Gastroesophageal sphincter (tissue), 4 donors: ENCODE measurements around the gene MOB3A. TPM values are rescaled to one million over a fixed set of nuclear protein-coding genes. Genes with fewer than 3 reads are reported as not detected.

Source experiments
- ATAC-seq: fragments of 150-250 bp; one replicate; pipeline ENCODE4 v1.9.1; 2016; ENCODE audit warnings: mild to moderate bottlenecking, moderate library complexity
- H3K27ac ChIP-seq, 4 donors: fragments of 200-600 bp; sonication (generic) in 3 of 4; 1 replicate in 3 of 4; 2 replicates in 1 of 4; pipeline ENCODE4 v1.5.1; 2016 to 2019
- H3K27me3 ChIP-seq: fragments of 200-600 bp; sonication (generic); one replicate; pipeline ENCODE4 v1.5.1; 2019
- H3K36me3 ChIP-seq, 2 donors: fragments of 200-600 bp; sonication (generic); one replicate each; pipeline ENCODE4 v1.5.1; 2019; ENCODE audit warnings: control low read depth in 1 of 2
- H3K4me1 ChIP-seq, 3 donors: fragments of 200-600 bp; sonication (generic); 1 replicate in 2 of 3; 2 replicates in 1 of 3; pipeline ENCODE4 v1.5.1; 2016 to 2019; ENCODE audit warnings: control low read depth in 2 of 3
- H3K4me3 ChIP-seq, 2 donors: fragments of 200-600 bp; sonication (generic); one replicate each; pipeline ENCODE4 v1.5.1; 2019; ENCODE audit warnings: mild to moderate bottlenecking in 1 of 2, moderate library complexity in 1 of 2
- H3K9me3 ChIP-seq, 3 donors: fragments of 200-600 bp; sonication (generic); one replicate each; pipeline ENCODE4 v1.5.1; 2017 to 2019; ENCODE audit warnings: control low read depth in 2 of 3
- EP300 ChIP-seq: sonication (generic); formaldehyde crosslinking; IDR thresholded peaks from one replicate; pipeline ENCODE4 v1.6.1; 2017; ENCODE audit warnings: antibody characterized with exemption, mild to moderate bottlenecking
- POLR2A ChIP-seq, 2 donors: fragments of 450-650 bp; IDR thresholded peaks; one replicate each; pipeline ENCODE4 v1.6.1; 2017; ENCODE audit warnings: antibody characterized with exemption in 2 of 2, mild to moderate bottlenecking in 2 of 2, moderate library complexity in 1 of 2
- POLR2AphosphoS5 ChIP-seq: sonication (generic); formaldehyde crosslinking; IDR thresholded peaks from one replicate; pipeline ENCODE4 v1.6.1; 2017; ENCODE audit warnings: antibody characterized with exemption
- WGBS, 2 donors: methylation state at CpG; one replicate each; pipeline ENCODE4 v1.1.5; 2018; ENCODE audit warnings: low coverage in 1 of 2; 5-methylcytosine and 5-hydroxymethylcytosine counted together
- total RNA-seq, 4 donors: library from RNA; depleted of rRNA; stranded (reverse); fragments of >200 nt; gene quantifications; one replicate each; pipeline ENCODE4 v1.1.0, GENCODE V29; 2016
- TF ChIP-seq, protein P1 (sequence below), 4 experiments: fragments of 200-600 bp in 2 of 4; fragments of 450-650 bp in 2 of 4; sonication (generic) in 1 of 4; IDR thresholded peaks; one replicate each; pipeline ENCODE4 v1.5.1; 2017 to 2019; ENCODE audit warnings: antibody characterized with exemption in 4 of 4, mild to moderate bottlenecking in 2 of 4, moderate library complexity in 2 of 4

The MOB3A gene
- total RNA-seq, 4 donors from 2014 or later, result 29.0 to 69.9 (median 38.6) TPM

DNA sequence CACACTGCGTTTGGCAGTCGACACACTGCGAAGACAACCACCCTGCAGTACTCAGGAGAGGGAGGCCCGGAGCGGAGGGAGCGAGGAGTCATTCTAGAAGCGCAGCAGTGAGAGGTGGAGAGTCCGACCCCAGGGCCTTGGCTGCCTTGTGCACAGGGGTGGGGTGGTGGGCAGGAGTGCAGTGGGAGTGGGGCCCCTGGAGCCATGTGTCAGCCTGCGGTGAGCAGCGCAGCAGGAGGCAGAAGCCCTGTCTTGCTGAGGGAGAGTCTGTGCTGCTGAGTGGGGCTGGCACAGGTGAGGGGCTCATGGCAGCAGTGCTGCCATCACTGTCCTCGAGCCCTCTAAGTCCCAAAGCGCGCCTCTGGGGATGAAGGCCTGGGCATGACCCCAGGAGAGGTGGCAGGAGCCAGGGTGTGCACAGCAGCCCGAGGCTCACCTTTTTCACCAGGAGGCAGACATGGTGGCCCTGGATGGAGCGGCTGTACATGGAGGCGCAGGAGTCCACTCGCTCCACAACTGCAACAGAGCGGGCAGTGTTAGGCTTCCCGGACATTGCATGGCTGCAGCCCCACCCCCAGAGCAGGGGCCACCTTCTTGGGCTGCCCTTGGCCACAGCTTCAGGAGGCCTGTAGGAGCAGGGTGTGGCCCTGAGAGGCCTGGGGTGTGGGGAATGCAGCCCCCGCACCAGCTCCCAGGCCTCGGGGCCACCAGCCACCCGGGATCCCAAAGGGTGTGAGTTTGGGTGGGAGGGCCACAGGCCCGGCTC is 12.3 kb upstream of the MOB3A start:
- Histone ChIP-seq H3K27ac (no peak overlapping the region), H3K4me3 (no peak overlapping the region), H3K36me3 (peaks cover 0 to 90% of the 10 kb centered on the region in 2 donors), H3K4me1 (no peaks in the 10 kb centered on the region), H3K9me3 (peaks cover 0 to 10% (median 0%) of the 10 kb centered on the region in 3 donors), H3K27me3 (no peaks in the 10 kb centered on the region)
- ATAC-seq, result no peak
- no peak for TF ChIP-seq POLR2AphosphoS5
- TF ChIP-seq EP300, result no peak
- TF ChIP-seq, protein P1, sequence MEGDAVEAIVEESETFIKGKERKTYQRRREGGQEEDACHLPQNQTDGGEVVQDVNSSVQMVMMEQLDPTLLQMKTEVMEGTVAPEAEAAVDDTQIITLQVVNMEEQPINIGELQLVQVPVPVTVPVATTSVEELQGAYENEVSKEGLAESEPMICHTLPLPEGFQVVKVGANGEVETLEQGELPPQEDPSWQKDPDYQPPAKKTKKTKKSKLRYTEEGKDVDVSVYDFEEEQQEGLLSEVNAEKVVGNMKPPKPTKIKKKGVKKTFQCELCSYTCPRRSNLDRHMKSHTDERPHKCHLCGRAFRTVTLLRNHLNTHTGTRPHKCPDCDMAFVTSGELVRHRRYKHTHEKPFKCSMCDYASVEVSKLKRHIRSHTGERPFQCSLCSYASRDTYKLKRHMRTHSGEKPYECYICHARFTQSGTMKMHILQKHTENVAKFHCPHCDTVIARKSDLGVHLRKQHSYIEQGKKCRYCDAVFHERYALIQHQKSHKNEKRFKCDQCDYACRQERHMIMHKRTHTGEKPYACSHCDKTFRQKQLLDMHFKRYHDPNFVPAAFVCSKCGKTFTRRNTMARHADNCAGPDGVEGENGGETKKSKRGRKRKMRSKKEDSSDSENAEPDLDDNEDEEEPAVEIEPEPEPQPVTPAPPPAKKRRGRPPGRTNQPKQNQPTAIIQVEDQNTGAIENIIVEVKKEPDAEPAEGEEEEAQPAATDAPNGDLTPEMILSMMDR (IDR thresholded peaks at IDR 0.05), result no peak
- TF ChIP-seq POLR2A (IDR thresholded peaks at IDR 0.05), result no peak
- WGBS, 2 donors, result 87 to 92% methylated on average over 4 to 12 of the region's 23 CpGs

DNA sequence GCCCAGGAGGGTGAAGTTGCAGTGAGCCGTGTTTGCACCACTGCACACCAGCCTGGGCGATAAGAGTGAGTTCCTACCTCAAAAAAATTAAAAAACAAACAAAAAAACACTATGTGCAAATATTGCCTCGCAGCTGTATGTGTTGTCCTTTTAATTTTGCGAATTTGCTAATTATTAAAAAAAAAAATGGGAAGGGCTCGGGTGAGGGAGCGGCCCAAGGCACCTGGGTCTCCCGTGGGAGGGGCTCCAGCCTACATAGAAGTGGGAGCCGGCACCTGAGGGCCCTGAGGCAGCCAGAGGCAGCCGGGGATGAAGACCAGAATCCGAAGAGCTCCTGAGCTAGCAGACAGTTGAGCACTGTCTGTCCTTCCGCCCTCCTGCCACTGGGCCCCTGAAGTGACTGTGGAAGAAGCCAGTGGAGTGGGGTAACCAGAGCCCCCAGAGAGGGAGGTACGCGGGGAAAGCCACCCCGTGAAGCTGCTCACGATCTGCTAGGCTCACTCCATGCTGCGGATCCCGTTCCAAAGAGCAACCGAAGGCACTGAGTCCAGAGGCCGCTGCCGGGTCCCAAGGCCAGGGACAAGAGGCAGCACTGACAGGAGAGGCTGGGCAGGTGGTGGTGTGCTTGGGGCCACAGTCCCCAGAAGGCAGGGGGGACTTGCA is 7.0 kb upstream of the MOB3A start:
- H3K9me3 ChIP-seq, result peaks cover 0 to 10% (median 0%) of the 10 kb centered on the region in 3 donors
- H3K4me1 ChIP-seq, result peaks cover 0 to 5% (median 0%) of the 10 kb centered on the region in 3 donors
- 82 to 83% methylated on average over 6 to 8 of the region's 20 CpGs for WGBS, 2 donors
- ATAC-seq, result no peak
- peaks cover 0 to 84% of the 10 kb centered on the region in 2 donors for H3K36me3 ChIP-seq
- H3K27me3 ChIP-seq, result no peaks in the 10 kb centered on the region
- TF ChIP-seq, protein P1 (IDR thresholded peaks at IDR 0.05), result no peak
- TF ChIP-seq POLR2AphosphoS5, result no peak
- no peak for TF ChIP-seq EP300
- TF ChIP-seq POLR2A (IDR thresholded peaks at IDR 0.05), result no peak
- no peak overlapping the region for H3K4me3 ChIP-seq
- H3K27ac ChIP-seq, result no peak overlapping the region

DNA sequence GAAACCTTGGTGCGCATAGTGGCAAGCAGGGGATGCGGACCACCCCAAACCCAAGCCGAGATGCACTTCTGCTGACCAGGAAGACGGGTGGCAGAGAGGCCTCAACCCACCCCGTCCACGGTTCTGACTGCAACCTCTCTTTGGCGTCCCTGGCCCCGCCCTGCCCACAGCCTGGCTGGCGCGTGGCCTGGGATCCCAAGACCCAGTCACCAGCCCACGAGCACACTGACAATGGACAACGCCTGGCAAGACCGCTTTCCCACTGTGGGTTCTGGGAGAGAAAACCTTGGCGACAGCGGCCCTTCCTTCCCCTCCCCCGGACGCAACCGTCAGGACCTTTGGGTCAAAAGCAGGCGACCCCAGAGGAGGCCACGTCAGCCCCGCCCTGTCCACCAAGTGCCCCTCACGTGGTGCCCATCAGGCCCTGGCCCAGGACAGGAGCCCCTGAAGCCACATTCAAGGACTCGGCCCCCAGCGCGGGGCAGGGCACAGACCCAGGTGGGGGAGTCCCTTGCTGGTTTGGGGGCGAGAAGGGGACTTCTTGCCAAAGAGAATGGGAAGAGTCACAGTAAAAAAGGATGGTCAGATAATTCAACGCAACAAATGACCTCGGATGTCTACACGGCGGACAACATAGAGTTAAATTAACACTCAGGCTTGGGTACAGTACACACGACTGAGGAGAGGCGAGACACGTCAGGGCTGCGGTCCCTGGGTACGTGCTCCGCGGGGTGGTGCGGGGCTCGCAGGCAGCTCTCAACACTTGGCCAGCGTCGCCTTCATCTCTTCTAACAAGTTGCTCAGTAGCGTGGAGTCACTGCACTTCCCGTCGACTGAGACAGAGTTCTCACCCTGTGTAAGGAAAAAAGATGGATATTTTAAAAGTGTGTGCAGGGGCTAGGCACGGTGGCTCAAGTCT is 5.5 kb upstream of the MOB3A start:
- WGBS, 2 donors, result 70 to 84% methylated on average over 5 to 19 of the region's 45 CpGs
- no peak overlapping the region for H3K4me3 ChIP-seq
- ATAC-seq, result no peak
- no peaks in the 10 kb centered on the region for H3K27me3 ChIP-seq
- TF ChIP-seq EP300, result no peak
- no peak for TF ChIP-seq POLR2AphosphoS5
- TF ChIP-seq, protein P1 (IDR thresholded peaks at IDR 0.05), result no peak
- TF ChIP-seq POLR2A (IDR thresholded peaks at IDR 0.05), result no peak
- peaks cover 0 to 69% of the 10 kb centered on the region in 2 donors for H3K36me3 ChIP-seq
- H3K4me1 ChIP-seq, result peaks cover 0 to 19% (median 9%) of the 10 kb centered on the region in 3 donors
- H3K9me3 ChIP-seq, result peaks cover 0 to 10% (median 0%) of the 10 kb centered on the region in 3 donors
- H3K27ac ChIP-seq, result no peak overlapping the region

DNA sequence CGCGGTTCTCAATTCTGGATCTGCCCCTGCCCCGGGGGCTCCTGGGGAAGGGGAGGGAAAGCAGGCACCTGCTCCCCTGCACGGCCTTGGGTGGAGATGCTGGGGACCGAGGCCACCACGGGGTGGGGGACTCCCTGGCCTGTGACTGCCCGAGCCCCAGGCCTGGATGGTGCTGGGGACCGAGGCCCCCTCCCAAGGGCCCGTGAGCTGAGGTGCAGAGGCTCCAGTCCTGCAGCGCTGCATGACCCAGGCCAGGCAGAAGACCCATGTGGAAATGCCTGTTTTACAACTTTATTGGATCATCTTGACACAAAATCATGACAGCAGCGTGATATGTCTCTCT is 4.6 kb upstream of the MOB3A start:
- no peak for ATAC-seq
- peaks cover 0 to 19% (median 9%) of the 10 kb centered on the region in 3 donors for H3K4me1 ChIP-seq
- 83 to 100% methylated on average over 1 of the region's 11 CpGs for WGBS, 2 donors
- H3K27ac ChIP-seq, result no peak overlapping the region
- no peak overlapping the region for H3K4me3 ChIP-seq
- H3K36me3 ChIP-seq, result peaks cover 0 to 59% of the 10 kb centered on the region in 2 donors
- TF ChIP-seq, protein P1 (IDR thresholded peaks at IDR 0.05), result no peak
- no peak for TF ChIP-seq POLR2AphosphoS5
- TF ChIP-seq POLR2A (IDR thresholded peaks at IDR 0.05), result no peak
- no peak for TF ChIP-seq EP300
- H3K9me3 ChIP-seq, result peaks cover 0 to 6% (median 0%) of the 10 kb centered on the region in 3 donors
- H3K27me3 ChIP-seq, result no peaks in the 10 kb centered on the region
